ENCODE results near the gene CD55. TPM values are rescaled to one million over a fixed set of nuclear protein-coding genes. Genes with fewer than 3 reads are reported as not detected.

The CD55 gene
- total RNA-seq, 1 donor from 2014 or later, result 4.0 TPM

DNA sequence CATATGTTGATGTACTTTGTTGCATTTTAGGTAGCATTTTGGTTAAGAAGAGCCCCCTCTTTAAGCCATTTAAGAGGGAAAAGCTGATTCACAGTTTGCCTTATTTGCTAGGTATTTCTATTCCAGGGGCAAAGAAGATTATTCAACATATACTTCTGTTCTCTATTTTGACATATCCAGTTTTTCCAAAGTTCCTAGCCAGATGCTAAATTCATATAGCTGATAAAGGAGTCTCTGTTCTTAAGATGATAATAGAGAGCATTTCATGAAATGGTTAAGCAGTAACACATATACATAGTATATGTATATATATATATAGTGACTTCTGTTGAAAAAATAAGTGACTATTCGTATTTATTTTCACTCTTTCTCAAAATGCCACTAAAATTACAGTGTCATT is 15.5 kb upstream of the CD55 start:
- peaks cover 2% of the 10 kb centered on the region for H3K27me3 Mint-ChIP-seq (ENCODE audit: low read depth)
- no peaks in the 10 kb centered on the region for H3K9me3 Mint-ChIP-seq
- H3K27ac Mint-ChIP-seq (ENCODE audit: unreplicated experiment), result no peak overlapping the region
- H3K4me1 Mint-ChIP-seq, result no peaks in the 10 kb centered on the region
- DNase-seq (ENCODE audit: low read depth, low spot score), result no peak
- TF ChIP-seq, protein P1, sequence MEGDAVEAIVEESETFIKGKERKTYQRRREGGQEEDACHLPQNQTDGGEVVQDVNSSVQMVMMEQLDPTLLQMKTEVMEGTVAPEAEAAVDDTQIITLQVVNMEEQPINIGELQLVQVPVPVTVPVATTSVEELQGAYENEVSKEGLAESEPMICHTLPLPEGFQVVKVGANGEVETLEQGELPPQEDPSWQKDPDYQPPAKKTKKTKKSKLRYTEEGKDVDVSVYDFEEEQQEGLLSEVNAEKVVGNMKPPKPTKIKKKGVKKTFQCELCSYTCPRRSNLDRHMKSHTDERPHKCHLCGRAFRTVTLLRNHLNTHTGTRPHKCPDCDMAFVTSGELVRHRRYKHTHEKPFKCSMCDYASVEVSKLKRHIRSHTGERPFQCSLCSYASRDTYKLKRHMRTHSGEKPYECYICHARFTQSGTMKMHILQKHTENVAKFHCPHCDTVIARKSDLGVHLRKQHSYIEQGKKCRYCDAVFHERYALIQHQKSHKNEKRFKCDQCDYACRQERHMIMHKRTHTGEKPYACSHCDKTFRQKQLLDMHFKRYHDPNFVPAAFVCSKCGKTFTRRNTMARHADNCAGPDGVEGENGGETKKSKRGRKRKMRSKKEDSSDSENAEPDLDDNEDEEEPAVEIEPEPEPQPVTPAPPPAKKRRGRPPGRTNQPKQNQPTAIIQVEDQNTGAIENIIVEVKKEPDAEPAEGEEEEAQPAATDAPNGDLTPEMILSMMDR (conservative IDR thresholded peaks at IDR 0.05), result no peak
- H3K4me3 Mint-ChIP-seq, result no peak overlapping the region
- no peaks in the 10 kb centered on the region for H3K36me3 Mint-ChIP-seq (ENCODE audit: low read depth)

DNA sequence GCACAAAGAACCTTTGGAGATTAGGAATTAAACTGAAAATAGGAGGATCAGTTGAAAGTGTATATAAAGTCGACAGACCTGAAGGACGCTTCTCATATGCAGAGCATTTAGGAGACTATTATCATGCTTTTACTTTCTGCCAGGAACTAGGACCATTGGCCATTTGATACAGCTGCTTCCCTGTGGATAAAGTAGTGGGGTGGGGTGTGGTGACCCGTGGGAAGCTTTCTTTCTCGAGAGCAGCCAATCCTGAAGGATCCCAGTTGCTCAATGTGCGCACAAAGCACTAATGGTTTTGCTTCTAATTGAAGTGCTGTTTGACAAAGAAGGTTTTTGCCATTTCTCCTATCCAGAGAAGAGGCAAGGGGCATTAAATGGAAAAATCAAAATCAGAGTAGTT is 14.9 kb upstream of the CD55 start:
- Mint-ChIP-seq H3K27me3 (ENCODE audit: low read depth) (peaks cover 2% of the 10 kb centered on the region), H3K27ac (ENCODE audit: unreplicated experiment) (no peak overlapping the region), H3K9me3 (no peaks in the 10 kb centered on the region), H3K4me3 (no peak overlapping the region), H3K36me3 (ENCODE audit: low read depth) (no peaks in the 10 kb centered on the region), H3K4me1 (no peaks in the 10 kb centered on the region)
- TF ChIP-seq, protein P1 (conservative IDR thresholded peaks at IDR 0.05), result no peak
- DNase-seq (ENCODE audit: low read depth, low spot score), result no peak

DNA sequence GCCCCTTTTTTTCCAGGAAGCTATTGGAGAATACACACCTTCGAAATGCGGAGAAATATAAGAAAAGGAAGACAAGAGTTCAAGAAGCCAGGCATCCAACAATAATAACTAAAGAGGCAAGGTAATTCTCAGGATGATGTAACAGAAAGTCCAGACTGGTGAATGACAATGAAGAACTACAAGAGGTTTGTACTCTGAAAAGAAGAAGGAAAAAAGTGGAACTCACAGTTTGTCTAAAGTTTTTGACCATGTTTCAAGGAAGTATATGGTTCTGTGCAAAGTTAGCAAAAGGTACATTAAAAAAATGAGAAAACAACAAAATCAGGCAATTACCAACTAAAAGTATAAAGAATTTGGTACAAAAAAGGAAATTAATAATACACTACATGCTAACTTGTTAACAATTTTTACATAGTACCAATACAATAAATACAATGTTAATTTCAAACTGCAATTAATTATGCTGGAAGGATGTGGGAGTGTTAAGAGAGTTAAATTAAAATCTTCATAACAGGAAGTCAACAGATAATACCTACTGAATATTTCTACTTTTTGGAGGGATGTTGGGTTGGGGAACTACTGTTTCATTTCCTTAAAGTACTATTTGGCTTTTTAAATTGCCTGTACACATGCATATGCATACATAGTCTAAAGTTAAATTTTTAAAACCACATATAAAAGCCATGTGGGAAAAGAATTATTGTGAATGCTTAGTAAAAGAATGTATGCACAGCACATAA is 12.9 kb upstream of the CD55 start:
- DNase-seq (ENCODE audit: low read depth, low spot score), result no peak
- TF ChIP-seq, protein P1 (conservative IDR thresholded peaks at IDR 0.05), result no peak
- Mint-ChIP-seq H3K27ac (ENCODE audit: unreplicated experiment) (no peak overlapping the region), H3K4me1 (no peaks in the 10 kb centered on the region), H3K27me3 (ENCODE audit: low read depth) (peaks cover 18% of the 10 kb centered on the region), H3K9me3 (no peaks in the 10 kb centered on the region), H3K36me3 (ENCODE audit: low read depth) (no peaks in the 10 kb centered on the region), H3K4me3 (no peak overlapping the region)

DNA sequence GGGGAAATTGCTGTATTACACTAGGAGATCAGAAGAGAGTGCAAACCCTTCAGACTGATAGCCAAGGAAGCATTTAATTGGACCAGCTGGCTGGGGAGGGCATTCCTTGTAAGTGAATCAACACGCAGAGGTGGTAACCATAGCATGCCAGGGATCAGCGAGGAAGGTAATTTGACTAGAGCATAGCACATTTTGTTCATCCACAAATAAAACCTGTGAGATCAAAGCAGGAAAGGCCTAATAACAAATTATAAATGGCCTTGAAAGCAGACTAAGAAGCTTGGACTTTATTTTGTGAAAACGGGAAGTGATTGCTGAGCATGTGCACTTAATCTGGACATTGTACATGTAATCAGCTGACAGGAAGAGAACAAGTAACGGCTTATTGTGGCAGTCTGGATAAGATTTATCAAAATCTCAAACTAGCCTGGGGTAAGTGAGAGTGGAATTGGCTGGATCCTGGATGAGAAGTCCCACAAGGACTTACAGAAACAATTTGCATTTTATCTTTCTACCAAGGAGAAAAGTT is 11.7 kb upstream of the CD55 start:
- DNase-seq (ENCODE audit: low read depth, low spot score), result no peak
- no peaks in the 10 kb centered on the region for H3K4me1 Mint-ChIP-seq
- H3K27ac Mint-ChIP-seq (ENCODE audit: unreplicated experiment), result no peak overlapping the region
- no peak overlapping the region for H3K4me3 Mint-ChIP-seq
- H3K9me3 Mint-ChIP-seq, result no peaks in the 10 kb centered on the region
- TF ChIP-seq, protein P1 (conservative IDR thresholded peaks at IDR 0.05), result no peak
- peaks cover 30% of the 10 kb centered on the region for H3K27me3 Mint-ChIP-seq (ENCODE audit: low read depth)
- no peaks in the 10 kb centered on the region for H3K36me3 Mint-ChIP-seq (ENCODE audit: low read depth)

DNA sequence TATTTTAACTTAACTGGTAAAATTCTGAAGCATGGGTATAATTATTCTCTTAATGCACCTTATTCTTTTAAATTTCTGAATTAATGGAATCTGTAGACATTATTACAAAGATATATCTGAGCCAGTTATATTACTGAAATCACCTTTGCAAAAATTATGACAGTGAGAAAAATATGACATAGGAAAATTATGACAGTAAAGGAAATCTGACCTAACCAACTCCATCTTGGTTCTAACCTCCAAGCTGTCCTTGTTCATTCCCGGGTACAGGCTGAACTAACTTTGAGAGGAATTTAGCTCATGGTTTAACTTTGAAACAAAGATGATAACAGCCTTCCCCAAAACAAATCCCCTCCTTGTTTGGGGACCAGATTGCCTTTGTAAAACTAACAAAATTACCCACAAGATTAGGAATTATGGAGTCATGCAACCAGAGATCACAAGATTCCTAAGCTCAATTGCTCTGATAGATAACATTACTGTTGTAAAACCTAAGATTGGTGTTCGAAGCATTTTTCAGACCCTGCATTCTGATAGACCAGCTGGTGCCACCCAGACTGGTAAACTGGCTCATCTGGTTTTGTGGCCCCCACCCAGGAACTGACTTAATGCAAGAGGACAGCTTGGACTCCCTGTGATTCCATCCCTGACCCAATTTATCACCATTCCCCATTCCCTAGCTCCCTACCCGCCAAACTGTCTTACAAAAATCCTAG is 9.4 kb upstream of the CD55 start:
- peaks cover 51% of the 10 kb centered on the region for H3K27me3 Mint-ChIP-seq (ENCODE audit: low read depth)
- no peak overlapping the region for H3K27ac Mint-ChIP-seq (ENCODE audit: unreplicated experiment)
- no peaks in the 10 kb centered on the region for H3K4me1 Mint-ChIP-seq
- DNase-seq (ENCODE audit: low read depth, low spot score), result no peak
- H3K9me3 Mint-ChIP-seq, result no peaks in the 10 kb centered on the region
- H3K4me3 Mint-ChIP-seq, result no peak overlapping the region
- TF ChIP-seq, protein P1 (conservative IDR thresholded peaks at IDR 0.05), result no peak
- no peaks in the 10 kb centered on the region for H3K36me3 Mint-ChIP-seq (ENCODE audit: low read depth)

All from neural crest cell (in vitro differentiated cells).